WTC11 (cell line): ENCODE results near the gene PLEKHF1.

ENCODE experiments used
- CREM ChIP-seq: sonication (generic); formaldehyde crosslinking; IDR thresholded peaks from 2 replicates; pipeline ENCODE4 v1.8.1; 2022; ENCODE audit warnings: mild to moderate bottlenecking, missing genetic modification reagents, moderate library complexity
- JUN ChIP-seq: sonication (generic); formaldehyde crosslinking; IDR thresholded peaks from 2 replicates; pipeline ENCODE4 v1.8.0; 2023; ENCODE audit warnings: mild to moderate bottlenecking, missing genetic modification reagents
- SP1 ChIP-seq: sonication (generic); formaldehyde crosslinking; conservative IDR thresholded peaks from 2 replicates; pipeline ENCODE4 v1.8.1; 2022; ENCODE audit warnings: missing genetic modification reagents
- TF ChIP-seq, protein P1 (sequence below): sonication (generic); formaldehyde crosslinking; IDR thresholded peaks from 2 replicates; pipeline ENCODE4 v1.8.0; 2022; ENCODE audit warnings: mild to moderate bottlenecking, missing genetic modification reagents
- TF ChIP-seq, protein P2 (sequence below): fragments of 200-600 bp; IDR thresholded peaks from 2 replicates; pipeline ENCODE4 v1.8.0; 2022; ENCODE audit warnings: antibody characterized with exemption
- TF ChIP-seq, protein P3 (sequence below): sonication (generic); formaldehyde crosslinking; IDR thresholded peaks from 2 replicates; pipeline ENCODE4 v1.8.0; 2023; ENCODE audit warnings: missing genetic modification reagents, mild to moderate bottlenecking, borderline replicate concordance
- TF ChIP-seq, protein P4 (sequence below): sonication (generic); formaldehyde crosslinking; IDR thresholded peaks from 2 replicates; pipeline ENCODE4 v1.8.0; 2022; ENCODE audit warnings: mild to moderate bottlenecking, missing genetic modification reagents
- TF ChIP-seq, protein P5 (sequence below): fragments of 250-450 bp; sonication (Bioruptor Pico); IDR thresholded peaks from 2 replicates; pipeline ENCODE4 v1.9.0; 2021; ENCODE audit warnings: mild to moderate bottlenecking

DNA sequence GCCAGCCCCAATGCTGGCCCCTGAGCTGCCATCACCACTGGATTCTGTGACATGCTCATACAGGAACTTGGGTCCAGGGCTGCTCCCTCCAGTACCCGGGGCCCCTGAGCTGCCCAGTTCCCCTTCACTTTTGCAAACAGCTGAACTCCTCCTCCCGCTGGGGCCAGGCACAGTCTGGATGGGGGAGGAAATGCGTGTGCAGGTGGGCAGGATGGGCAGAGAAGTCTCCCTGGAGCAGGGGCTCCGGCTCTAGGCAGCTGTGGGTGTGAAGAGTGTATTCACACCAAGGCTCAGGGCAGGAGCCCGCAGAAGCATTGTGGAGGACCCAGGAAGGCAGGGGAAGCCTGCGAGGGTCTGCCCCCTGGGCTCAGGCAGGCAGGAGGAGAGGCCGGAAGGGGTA is 46.8 kb upstream of the PLEKHF1 start:
- no peak for TF ChIP-seq CREM
- TF ChIP-seq, protein P1, sequence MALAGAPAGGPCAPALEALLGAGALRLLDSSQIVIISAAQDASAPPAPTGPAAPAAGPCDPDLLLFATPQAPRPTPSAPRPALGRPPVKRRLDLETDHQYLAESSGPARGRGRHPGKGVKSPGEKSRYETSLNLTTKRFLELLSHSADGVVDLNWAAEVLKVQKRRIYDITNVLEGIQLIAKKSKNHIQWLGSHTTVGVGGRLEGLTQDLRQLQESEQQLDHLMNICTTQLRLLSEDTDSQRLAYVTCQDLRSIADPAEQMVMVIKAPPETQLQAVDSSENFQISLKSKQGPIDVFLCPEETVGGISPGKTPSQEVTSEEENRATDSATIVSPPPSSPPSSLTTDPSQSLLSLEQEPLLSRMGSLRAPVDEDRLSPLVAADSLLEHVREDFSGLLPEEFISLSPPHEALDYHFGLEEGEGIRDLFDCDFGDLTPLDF (CRISPR knock-in tag) = no peak
- no peak for TF ChIP-seq JUN (CRISPR knock-in tag)
- TF ChIP-seq, protein P2, sequence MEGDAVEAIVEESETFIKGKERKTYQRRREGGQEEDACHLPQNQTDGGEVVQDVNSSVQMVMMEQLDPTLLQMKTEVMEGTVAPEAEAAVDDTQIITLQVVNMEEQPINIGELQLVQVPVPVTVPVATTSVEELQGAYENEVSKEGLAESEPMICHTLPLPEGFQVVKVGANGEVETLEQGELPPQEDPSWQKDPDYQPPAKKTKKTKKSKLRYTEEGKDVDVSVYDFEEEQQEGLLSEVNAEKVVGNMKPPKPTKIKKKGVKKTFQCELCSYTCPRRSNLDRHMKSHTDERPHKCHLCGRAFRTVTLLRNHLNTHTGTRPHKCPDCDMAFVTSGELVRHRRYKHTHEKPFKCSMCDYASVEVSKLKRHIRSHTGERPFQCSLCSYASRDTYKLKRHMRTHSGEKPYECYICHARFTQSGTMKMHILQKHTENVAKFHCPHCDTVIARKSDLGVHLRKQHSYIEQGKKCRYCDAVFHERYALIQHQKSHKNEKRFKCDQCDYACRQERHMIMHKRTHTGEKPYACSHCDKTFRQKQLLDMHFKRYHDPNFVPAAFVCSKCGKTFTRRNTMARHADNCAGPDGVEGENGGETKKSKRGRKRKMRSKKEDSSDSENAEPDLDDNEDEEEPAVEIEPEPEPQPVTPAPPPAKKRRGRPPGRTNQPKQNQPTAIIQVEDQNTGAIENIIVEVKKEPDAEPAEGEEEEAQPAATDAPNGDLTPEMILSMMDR = no peak
- no peak for TF ChIP-seq SP1 (CRISPR knock-in tag)
- TF ChIP-seq, protein P3, sequence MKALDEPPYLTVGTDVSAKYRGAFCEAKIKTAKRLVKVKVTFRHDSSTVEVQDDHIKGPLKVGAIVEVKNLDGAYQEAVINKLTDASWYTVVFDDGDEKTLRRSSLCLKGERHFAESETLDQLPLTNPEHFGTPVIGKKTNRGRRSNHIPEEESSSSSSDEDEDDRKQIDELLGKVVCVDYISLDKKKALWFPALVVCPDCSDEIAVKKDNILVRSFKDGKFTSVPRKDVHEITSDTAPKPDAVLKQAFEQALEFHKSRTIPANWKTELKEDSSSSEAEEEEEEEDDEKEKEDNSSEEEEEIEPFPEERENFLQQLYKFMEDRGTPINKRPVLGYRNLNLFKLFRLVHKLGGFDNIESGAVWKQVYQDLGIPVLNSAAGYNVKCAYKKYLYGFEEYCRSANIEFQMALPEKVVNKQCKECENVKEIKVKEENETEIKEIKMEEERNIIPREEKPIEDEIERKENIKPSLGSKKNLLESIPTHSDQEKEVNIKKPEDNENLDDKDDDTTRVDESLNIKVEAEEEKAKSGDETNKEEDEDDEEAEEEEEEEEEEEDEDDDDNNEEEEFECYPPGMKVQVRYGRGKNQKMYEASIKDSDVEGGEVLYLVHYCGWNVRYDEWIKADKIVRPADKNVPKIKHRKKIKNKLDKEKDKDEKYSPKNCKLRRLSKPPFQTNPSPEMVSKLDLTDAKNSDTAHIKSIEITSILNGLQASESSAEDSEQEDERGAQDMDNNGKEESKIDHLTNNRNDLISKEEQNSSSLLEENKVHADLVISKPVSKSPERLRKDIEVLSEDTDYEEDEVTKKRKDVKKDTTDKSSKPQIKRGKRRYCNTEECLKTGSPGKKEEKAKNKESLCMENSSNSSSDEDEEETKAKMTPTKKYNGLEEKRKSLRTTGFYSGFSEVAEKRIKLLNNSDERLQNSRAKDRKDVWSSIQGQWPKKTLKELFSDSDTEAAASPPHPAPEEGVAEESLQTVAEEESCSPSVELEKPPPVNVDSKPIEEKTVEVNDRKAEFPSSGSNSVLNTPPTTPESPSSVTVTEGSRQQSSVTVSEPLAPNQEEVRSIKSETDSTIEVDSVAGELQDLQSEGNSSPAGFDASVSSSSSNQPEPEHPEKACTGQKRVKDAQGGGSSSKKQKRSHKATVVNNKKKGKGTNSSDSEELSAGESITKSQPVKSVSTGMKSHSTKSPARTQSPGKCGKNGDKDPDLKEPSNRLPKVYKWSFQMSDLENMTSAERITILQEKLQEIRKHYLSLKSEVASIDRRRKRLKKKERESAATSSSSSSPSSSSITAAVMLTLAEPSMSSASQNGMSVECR (CRISPR knock-in tag) = no peak
- TF ChIP-seq, protein P4, sequence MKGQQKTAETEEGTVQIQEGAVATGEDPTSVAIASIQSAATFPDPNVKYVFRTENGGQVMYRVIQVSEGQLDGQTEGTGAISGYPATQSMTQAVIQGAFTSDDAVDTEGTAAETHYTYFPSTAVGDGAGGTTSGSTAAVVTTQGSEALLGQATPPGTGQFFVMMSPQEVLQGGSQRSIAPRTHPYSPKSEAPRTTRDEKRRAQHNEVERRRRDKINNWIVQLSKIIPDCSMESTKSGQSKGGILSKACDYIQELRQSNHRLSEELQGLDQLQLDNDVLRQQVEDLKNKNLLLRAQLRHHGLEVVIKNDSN (CRISPR knock-in tag) = no peak
- TF ChIP-seq, protein P5, sequence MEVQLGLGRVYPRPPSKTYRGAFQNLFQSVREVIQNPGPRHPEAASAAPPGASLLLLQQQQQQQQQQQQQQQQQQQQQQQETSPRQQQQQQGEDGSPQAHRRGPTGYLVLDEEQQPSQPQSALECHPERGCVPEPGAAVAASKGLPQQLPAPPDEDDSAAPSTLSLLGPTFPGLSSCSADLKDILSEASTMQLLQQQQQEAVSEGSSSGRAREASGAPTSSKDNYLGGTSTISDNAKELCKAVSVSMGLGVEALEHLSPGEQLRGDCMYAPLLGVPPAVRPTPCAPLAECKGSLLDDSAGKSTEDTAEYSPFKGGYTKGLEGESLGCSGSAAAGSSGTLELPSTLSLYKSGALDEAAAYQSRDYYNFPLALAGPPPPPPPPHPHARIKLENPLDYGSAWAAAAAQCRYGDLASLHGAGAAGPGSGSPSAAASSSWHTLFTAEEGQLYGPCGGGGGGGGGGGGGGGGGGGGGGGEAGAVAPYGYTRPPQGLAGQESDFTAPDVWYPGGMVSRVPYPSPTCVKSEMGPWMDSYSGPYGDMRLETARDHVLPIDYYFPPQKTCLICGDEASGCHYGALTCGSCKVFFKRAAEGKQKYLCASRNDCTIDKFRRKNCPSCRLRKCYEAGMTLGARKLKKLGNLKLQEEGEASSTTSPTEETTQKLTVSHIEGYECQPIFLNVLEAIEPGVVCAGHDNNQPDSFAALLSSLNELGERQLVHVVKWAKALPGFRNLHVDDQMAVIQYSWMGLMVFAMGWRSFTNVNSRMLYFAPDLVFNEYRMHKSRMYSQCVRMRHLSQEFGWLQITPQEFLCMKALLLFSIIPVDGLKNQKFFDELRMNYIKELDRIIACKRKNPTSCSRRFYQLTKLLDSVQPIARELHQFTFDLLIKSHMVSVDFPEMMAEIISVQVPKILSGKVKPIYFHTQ (CRISPR knock-in tag) = no peak
